ENCODE results near the gene DCTPP1. TPM values are rescaled to one million over a fixed set of nuclear protein-coding genes. Genes with fewer than 3 reads are reported as not detected.
A peak's percentile ranks its signal among the peaks of the same experiment; 100 is the strongest.

DCTPP1 gene
- total and polyA plus RNA-seq, 2 of the 13 experiments (the other 11 are each of a cell fraction or from before 2014, with no cell fraction given), result 54.8 to 74.4 TPM

DNA sequence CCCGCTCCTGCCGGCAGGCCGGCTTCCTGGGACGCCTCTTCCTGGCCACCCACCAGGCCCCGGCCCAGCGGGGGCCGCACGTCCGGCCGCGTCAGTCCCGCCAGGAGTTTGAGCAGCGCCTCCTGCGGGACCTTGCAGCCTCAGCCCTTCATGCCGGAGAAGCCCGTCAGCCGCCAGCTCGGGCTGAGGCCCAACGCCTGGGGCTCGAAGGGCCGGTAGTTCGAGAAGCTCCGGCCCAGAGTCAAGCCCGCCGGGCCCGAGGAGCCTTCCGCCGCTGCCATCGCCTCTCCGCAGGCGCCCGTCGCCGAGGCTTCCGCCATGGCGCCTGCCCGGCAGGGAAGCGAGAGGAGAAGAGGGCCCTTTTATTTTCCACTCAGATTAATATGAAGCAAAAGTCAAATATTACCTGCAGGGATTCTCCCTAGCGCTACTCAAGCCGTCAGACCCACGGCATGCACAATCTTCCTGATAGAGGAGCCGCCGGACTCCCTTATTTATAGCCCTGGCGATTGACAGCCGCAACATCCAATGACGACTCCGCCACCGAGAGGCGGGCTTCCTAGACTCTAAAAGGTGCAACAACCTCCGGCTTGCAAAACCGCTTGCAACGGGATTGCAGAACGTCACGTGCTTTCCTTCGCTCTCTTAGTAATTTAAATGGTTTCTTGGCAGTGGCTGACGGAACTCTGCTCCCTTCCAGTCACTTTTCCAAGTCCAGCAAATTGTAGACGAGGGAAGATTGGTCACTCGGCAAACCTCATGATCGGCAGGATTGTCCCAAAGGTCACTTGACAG, 15.8 kb upstream of the DCTPP1 start, which contains the start of gene SEPHS2 (continued):
- TF ChIP-seq ZNF850 (CRISPR knock-in tag; conservative IDR thresholded peaks at IDR 0.05) (no peak), ZSCAN29 (CRISPR knock-in tag; conservative IDR thresholded peaks at IDR 0.05) (0 out of 2 replicates have a peak, but pooled peaks have one; percentile 61), REXO4 (CRISPR knock-in tag; IDR thresholded peaks at IDR 0.05; ENCODE audit: borderline replicate concordance) (no peak), ARID2 (CRISPR knock-in tag; IDR thresholded peaks at IDR 0.05; ENCODE audit: borderline replicate concordance) (no peak; the same call in 1 of the 2 replicates), CBX1 (IDR thresholded peaks at IDR 0.05; ENCODE audit: low read depth) (no peak), ZFP41 (CRISPR knock-in tag; IDR thresholded peaks at IDR 0.05; ENCODE audit: borderline replicate concordance) (no peak), ZBTB7A (CRISPR knock-in tag; IDR thresholded peaks at IDR 0.05) (peak; percentile 38; the same call in 1 of the 2 replicates), NR2F6 (IDR thresholded peaks at IDR 0.05) (0 out of 2 replicates have a peak, but pooled peaks have one; percentile 28), NR2F6 (CRISPR knock-in tag; IDR thresholded peaks at IDR 0.05) (peak; percentile 62), FOXK1 (CRISPR knock-in tag; IDR thresholded peaks at IDR 0.05; ENCODE audit: borderline replicate concordance, low read depth) (peak; percentile 93; the same call in 1 of the 2 replicates), CC2D1A (CRISPR knock-in tag; IDR thresholded peaks at IDR 0.05) (no peak), ARNTL (CRISPR knock-in tag; IDR thresholded peaks at IDR 0.05) (peak; percentile 89), ZNF615 (CRISPR knock-in tag; IDR thresholded peaks at IDR 0.05; ENCODE audit: borderline replicate concordance) (0 out of 2 replicates have a peak, but pooled peaks have one; percentile 41), SMC3 (IDR thresholded peaks at IDR 0.05; ENCODE audit: low read length) (no peak), HOXA5 (CRISPR knock-in tag; IDR thresholded peaks at IDR 0.05) (peak; percentile 81), ZNF10 (CRISPR knock-in tag; IDR thresholded peaks at IDR 0.05; ENCODE audit: borderline replicate concordance, low read depth) (no peak), KAT8 (CRISPR knock-in tag; IDR thresholded peaks at IDR 0.05) (peak; percentile 56; the same call in 1 of the 2 replicates), TCF12 (IDR thresholded peaks at IDR 0.05) (no peak), TCF12 (CRISPR knock-in tag; IDR thresholded peaks at IDR 0.05) (peak; percentile 68; the same call in 1 of the 2 replicates), ZNF776 (CRISPR knock-in tag; IDR thresholded peaks at IDR 0.05) (peak; percentile 73; the same call in 1 of the 2 replicates), ZNF720 (CRISPR knock-in tag; IDR thresholded peaks at IDR 0.05) (no peak)
- TF ChIP-seq, protein P1, sequence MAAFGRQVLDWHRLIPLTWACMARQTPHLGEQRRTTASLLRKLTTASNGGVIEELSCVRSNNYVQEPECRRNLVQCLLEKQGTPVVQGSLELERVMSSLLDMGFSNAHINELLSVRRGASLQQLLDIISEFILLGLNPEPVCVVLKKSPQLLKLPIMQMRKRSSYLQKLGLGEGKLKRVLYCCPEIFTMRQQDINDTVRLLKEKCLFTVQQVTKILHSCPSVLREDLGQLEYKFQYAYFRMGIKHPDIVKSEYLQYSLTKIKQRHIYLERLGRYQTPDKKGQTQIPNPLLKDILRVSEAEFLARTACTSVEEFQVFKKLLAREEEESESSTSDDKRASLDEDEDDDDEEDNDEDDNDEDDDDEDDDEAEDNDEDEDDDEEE (CRISPR knock-in tag; IDR thresholded peaks at IDR 0.05), result peak; percentile 88; the same call in 1 of the 2 replicates
- TF ChIP-seq, protein P2, sequence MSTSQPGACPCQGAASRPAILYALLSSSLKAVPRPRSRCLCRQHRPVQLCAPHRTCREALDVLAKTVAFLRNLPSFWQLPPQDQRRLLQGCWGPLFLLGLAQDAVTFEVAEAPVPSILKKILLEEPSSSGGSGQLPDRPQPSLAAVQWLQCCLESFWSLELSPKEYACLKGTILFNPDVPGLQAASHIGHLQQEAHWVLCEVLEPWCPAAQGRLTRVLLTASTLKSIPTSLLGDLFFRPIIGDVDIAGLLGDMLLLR (CRISPR knock-in tag; IDR thresholded peaks at IDR 0.05), result peak; percentile 77
- TF ChIP-seq, protein P3, sequence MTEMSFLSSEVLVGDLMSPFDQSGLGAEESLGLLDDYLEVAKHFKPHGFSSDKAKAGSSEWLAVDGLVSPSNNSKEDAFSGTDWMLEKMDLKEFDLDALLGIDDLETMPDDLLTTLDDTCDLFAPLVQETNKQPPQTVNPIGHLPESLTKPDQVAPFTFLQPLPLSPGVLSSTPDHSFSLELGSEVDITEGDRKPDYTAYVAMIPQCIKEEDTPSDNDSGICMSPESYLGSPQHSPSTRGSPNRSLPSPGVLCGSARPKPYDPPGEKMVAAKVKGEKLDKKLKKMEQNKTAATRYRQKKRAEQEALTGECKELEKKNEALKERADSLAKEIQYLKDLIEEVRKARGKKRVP (CRISPR knock-in tag; IDR thresholded peaks at IDR 0.05), result peak in 1 of 2 experiments; percentile 91; a peak in 2 of 4 replicates
- TF ChIP-seq, protein P4, sequence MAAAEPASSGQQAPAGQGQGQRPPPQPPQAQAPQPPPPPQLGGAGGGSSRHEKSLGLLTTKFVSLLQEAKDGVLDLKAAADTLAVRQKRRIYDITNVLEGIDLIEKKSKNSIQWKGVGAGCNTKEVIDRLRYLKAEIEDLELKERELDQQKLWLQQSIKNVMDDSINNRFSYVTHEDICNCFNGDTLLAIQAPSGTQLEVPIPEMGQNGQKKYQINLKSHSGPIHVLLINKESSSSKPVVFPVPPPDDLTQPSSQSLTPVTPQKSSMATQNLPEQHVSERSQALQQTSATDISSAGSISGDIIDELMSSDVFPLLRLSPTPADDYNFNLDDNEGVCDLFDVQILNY (CRISPR knock-in tag; conservative IDR thresholded peaks at IDR 0.05), result no peak
- TF ChIP-seq, protein P5, sequence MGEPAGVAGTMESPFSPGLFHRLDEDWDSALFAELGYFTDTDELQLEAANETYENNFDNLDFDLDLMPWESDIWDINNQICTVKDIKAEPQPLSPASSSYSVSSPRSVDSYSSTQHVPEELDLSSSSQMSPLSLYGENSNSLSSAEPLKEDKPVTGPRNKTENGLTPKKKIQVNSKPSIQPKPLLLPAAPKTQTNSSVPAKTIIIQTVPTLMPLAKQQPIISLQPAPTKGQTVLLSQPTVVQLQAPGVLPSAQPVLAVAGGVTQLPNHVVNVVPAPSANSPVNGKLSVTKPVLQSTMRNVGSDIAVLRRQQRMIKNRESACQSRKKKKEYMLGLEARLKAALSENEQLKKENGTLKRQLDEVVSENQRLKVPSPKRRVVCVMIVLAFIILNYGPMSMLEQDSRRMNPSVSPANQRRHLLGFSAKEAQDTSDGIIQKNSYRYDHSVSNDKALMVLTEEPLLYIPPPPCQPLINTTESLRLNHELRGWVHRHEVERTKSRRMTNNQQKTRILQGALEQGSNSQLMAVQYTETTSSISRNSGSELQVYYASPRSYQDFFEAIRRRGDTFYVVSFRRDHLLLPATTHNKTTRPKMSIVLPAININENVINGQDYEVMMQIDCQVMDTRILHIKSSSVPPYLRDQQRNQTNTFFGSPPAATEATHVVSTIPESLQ (CRISPR knock-in tag; conservative IDR thresholded peaks at IDR 0.05), result no peak

Measured in HepG2 (cell line).